Stomach (tissue), 4 donors: ENCODE results near the gene ROBO2.

Experiments used
- CTCF ChIP-seq, 7 experiments: fragments of 450-650 bp in 4 of 7; fragments of 200-600 bp in 3 of 7; sonication (generic) in 3 of 7; IDR thresholded peaks; one replicate each; pipeline ENCODE4 v1.5.1; 2016 to 2019; ENCODE audit warnings: antibody characterized with exemption in 7 of 7, control low read depth in 2 of 7, mild to moderate bottlenecking in 1 of 7
- EP300 ChIP-seq: sonication (generic); formaldehyde crosslinking; IDR thresholded peaks from one replicate; pipeline ENCODE4 v1.6.1; 2017; ENCODE audit warnings: antibody characterized with exemption
- POLR2A ChIP-seq, 4 donors: fragments of 450-650 bp; IDR thresholded peaks; one replicate each; pipeline ENCODE4 v1.6.1; 2016; ENCODE audit warnings: antibody characterized with exemption in 4 of 4, control low read depth in 2 of 4, mild to moderate bottlenecking in 1 of 4, moderate library complexity in 1 of 4
- POLR2AphosphoS5 ChIP-seq, 3 donors: sonication (generic); formaldehyde crosslinking; IDR thresholded peaks; one replicate each; pipeline ENCODE4 v1.6.1; 2016; ENCODE audit warnings: antibody characterized with exemption in 3 of 3

GRCh38 chr3:77459926-77460325, 420.0 kb downstream of the ROBO2 start:
- TF ChIP-seq CTCF (IDR thresholded peaks at IDR 0.05): no peak
- TF ChIP-seq POLR2A (IDR thresholded peaks at IDR 0.05): no peak
- no peak for TF ChIP-seq EP300
- TF ChIP-seq POLR2AphosphoS5 (IDR thresholded peaks at IDR 0.05): no peak
